ENCODE data around the gene BLZF1. TPM values are rescaled to one million over a fixed set of nuclear protein-coding genes. Genes with fewer than 3 reads are reported as not detected.
"Not testable (repeated sequence)": the region's sequence is repeated elsewhere in the genome, so short reads cannot be mapped to it uniquely, and the experiment has no call there.

BLZF1 gene
- total RNA-seq, 1 donor from 2014 or later: 28.9 TPM

DNA sequence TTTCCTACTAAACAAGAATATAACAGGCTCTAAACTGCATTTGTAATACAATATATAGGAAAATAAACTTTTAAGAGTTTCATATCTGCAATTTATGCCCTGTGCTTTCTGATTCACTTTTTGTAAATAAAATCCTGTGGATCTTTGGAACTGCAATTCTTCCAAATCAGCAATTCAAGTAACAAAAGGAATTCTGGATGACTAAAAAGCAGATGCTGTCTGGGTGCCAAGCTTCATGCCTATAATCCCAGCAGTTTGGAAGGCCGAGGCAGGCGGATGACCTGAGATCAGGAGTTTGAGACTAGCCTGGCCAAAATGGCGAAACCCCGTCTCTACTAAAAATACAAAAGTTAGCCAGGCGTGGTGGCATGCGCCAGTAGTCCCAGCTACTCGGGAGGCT is 6.7 kb upstream of the BLZF1 start:
- ATAC-seq: no peak

DNA sequence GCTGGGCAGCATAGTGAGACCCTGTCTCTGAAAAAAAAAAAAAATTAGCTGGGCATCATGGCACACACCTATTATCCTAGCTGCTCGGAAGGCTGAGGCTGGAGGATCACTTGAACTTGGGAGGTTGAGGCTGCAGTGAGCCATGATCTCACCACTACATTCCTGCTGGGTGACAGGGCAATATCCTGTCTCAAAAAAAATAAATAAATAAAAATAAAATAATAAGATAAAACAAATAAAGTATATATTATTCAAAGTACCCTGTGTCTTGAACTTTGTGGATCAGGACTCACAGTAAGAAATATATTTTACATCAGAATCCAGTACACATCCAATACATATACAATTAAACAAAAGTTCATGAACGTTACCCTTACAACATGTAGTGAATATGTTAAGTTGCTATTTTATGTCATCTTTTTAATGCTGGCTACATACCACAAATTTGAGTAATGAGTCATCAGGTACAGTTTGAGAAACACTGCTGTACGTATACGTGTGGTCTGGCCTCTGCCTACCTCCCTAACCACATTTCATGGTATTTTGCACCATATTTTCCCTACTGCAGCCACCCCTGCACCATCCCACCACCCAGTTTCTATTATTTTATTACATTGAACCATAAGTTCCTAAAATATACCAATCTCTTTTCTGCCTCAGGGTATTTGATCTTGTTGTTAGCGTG is 4.8 kb upstream of the BLZF1 start:
- ATAC-seq: no peak

DNA sequence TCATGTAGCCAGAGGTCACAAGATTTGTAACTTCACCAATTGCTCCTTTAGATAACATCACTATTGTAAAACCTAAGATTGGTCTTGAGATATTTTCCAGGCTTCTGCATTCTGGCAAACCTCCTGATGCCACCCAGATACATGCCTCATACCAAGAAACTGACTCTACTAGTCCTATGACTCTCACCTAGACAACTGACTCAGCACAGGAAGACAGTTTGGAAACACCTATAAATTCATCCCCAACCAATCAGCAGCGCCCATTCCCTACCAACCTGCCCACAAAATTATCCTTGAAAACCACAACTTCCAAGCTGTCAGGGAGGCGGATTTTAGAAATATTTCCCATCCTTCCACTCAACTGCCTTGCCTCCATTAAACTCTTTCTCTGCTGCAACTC is 3.0 kb upstream of the BLZF1 start:
- ATAC-seq: peak; percentile 67

DNA sequence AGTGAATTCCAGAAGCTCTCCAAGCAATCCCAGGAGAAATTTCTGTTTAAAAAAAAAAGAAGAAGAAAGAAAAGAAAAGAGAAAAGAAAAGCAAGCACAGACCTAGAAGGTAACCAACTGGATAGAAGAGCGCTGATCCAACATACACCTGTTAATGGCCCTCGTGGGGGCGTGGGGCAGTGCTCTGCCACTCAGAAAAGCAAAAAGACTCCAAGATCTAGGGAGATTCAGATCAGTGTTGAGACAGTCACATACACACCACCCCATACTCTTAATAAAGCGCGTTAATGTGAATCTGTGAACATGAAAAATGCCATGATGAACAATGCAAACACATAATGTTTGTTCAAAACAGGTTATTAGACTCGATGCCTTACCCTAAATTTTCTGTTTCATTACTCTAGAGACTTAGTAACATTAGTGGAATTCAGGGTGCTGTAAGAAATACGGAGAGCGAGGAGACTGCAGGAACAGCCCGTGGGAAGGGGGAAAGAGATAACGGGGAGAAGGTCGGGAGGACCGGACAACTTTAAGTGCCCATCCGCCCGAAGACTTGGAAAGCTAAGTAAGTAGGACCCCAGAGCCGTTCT is 804 bp upstream of the BLZF1 start:
- no peak for ATAC-seq

DNA sequence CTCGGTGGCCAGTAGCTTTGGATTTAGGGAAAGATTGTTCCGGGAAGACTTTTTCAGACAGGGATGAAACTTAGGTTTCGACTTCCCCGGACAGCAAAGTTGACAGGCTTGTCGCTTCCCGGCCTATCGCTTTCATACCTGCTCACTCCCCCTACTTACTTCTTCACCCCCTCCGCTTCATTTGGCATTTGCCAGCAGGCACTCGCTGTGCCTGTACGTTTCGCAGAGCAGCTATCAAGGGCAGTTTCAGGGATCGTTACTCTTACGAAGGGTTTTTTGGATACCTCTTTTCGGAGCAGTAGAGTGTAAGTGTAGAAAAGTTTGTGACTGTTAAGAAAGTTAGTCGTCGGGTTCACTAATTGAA is 393 bp downstream of the BLZF1 start:
- peak; percentile 31 for ATAC-seq

DNA sequence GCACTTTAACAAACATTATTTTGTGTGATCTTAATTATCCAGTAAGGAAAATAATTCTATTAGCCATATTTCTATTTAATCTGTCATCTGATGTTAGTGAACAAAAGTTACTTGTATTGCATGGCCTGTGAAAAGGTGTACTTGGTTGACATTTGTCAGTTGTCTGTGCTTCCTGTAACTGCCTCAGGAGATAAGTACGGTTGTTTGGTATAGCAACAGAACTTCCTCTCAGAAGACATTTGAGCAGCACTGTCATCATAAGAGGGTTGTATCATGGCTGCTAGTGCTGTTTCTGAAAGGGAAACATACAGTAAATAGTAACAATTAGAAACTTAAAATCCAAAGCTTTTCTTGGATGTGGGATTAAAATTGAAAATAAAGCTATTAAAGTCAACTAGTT is 3.4 kb downstream of the BLZF1 start:
- ATAC-seq: no peak

DNA sequence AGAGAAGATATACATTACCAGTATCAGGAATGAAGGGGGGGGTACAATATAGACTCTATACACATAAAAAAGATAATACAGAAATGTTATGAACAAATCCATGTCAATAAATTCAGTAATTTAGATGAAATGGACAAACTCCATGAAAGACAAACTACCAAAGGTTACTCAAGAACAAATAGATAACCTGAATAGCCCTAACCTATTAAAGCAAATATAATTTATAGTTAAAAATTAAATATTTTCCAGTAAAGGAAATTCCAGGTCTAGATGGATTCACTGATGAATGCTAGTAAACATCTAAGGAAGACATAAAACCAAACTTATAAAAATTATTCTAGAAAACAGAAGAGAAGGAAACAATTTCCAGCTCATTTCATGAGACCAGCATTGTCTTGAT is 13.2 kb downstream of the BLZF1 start:
- ATAC-seq: no peak

DNA sequence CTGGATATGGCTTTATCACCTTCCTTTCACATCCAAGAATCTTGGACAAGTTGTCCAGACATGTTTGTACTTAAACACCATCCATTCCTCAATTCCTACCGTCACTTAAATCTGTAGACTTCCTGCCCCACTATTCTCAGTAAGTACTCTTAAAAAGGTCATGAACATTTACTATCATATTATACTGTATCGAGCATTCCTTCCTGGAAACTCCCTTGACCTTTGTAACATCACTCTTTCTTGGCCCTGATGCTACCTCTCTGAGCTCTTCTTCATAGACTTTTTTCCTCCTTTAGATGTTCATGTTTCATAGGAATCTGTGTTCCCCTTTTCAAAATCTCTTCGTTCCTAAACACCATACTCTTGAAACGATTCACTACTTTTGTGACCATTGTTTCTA is 15.5 kb downstream of the BLZF1 start:
- no peak for ATAC-seq

DNA sequence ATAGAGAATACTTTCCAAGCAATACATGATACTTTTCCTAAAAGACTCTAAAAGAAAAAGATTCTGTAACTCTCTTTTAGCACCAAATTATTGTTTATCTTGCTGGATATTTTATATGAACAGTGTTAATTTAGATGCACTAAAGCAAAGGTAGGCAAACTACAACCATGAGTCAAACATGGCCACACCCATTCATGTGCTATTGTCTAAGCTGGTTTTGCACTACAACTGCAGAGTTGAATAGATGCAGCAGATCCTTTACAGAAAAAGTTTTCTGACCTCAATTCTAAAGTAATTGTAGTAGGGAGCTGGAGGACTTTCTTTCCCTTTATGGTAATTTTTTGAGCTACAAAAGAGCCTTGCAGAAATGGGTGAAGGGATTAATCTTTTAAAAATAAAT is 19.4 kb downstream of the BLZF1 start:
- ATAC-seq: peak; percentile 59

DNA sequence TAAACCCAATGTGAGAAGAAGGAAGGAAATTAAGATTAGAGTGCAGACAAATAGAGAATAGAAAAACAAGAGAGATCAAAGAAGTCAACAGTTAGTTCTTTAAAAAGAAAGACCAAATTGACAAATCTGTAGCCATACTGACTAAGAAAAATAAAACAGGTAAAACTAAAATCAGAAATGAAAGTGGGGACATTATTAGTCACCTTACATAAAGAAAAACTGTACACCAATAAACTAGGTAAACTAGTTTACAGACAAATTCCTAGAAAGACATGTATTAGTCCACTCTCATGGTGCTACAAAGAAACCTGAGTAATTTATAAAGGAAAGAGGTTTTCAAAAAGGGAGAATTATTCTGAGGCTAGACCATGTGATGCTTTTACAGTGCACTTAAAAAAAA is 22.3 kb downstream of the BLZF1 start:
- ATAC-seq: no peak

DNA sequence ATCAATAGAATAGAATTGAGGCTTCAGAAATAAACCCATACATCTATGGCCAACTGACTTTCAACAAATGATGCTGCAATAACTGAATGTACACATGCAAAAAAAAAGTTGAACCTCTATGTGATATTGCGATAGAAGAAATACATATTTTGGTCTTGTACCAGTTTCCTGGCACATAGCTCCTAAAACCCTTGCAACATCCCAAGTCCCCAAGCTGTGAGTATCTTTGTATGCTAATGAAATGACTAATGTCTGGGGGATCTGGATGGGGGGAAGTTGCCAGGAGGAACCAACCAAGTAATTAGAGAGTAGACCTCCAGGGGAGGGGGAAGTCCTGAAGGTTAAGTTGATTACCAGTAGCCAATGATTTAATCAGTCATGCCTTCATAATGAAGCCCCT is 24.4 kb downstream of the BLZF1 start:
- no peak for ATAC-seq

DNA sequence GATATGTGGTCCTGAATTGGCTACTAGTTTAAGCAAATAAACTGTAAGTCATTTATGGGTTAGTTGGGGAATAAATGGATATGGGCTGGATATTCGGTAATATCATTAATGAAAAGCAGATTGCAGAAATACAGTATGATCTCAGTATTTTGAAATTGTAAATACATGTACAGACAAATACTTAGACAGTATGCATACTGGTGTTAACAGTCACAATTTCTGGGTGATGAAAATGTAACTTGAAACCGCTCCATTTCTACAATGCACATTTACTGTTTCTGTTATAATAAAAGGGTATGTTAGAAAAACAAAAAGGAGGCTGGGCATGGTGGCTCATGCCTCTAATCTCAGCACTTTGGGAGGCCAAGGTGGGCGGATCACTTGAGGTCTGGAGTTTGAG is 28.0 kb downstream of the BLZF1 start:
- no peak for ATAC-seq

DNA sequence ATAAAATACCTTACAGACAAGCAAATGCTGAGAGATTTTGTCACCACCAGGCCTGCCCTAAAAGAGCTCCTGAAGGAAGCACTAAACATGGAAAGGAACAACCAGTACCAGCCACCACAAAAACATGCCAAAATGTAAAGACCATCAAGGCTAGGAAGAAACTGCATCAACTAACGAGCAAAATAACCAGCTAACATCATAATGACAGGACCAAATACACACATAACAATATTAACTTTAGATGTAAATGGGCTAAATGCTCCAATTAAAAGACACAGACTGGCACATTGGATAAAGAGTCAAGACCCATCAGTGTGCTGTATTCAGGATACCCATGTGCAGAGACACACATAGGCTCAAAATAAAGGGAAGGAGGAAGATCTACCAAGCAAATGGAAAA is 34.6 kb downstream of the BLZF1 start:
- ATAC-seq: not testable (repeated sequence)

DNA sequence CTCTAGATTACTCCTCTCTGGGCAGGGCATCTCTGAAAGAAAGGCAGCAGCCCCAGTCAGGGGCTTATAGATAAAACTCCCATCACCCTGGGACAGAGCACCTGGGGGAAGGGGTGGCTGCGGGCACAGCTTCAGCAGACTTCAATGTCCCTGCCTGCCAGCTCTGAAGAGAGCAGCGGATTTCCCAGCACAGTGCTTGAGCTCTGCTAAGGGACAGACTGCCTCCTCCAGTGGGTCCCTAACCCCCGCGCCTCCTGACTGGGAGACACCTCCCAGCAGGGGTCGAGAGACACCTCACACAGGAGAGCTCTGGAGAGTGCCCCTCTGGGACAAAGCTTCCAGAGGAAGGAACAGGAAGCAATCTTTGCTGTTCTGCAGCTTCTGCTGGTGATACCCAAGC is 40.3 kb downstream of the BLZF1 start:
- ATAC-seq: not testable (repeated sequence)

DNA sequence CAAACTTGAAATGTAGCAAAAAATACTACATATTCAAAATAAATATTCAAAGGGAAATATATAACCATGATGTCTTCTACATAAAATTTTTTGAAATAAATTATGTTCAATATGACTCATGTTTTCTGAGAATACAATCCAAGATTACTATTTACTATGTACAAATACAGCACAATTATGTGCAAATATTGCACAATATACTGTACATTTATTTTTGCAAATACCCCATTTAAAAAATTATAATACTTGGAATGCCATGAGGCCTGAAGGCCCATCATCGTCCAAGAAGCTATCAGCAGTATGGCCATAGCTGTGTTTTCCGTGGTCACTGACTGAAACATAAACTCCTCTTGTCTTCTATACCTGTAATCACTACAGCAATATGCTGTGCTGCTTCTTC is 47.0 kb downstream of the BLZF1 start:
- no peak for ATAC-seq

DNA sequence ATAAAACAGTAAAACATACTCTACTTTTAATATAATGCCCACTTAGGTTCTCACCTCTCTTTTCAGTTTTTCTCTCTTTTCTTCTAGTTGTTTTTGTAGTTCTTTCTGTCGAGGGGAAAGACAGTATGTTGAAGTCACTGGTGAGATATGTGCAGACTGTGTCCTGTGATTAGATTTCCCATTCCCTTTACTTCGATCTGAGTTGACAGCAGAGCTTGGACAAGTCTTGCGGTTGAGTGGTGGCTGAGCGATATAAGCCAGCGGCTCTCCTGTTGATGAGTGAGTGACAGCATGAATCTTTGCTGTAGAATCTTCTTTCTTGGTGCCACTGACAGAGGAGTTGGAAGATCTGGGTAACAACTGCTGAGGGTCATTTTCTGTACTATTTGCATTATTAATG is 53.3 kb downstream of the BLZF1 start:
- ATAC-seq: no peak

DNA sequence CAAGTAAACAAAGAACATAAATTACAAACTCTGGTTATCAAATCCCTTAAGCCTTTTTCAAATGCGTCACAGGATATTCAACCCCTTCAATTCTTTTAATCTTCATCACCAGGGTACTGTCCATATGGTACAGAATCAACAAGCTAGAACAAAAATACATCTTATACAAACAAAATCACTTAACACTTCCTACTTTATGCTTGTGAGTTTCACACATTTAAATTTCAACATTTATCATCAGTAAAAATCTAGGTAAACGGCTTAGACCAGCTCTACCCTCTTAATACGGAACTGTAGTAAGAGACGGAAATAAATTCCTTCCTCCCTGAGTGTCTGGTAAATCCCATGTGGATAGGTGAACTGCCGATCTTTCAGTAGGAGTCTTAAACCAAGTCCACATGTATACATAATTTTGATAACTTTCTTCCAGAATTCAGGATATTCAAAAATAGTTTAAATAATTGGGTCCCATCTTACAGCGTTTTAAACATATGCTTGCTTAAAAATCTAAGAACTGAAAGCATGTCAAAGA is 58.2 kb downstream of the BLZF1 start:
- ATAC-seq: no peak

DNA sequence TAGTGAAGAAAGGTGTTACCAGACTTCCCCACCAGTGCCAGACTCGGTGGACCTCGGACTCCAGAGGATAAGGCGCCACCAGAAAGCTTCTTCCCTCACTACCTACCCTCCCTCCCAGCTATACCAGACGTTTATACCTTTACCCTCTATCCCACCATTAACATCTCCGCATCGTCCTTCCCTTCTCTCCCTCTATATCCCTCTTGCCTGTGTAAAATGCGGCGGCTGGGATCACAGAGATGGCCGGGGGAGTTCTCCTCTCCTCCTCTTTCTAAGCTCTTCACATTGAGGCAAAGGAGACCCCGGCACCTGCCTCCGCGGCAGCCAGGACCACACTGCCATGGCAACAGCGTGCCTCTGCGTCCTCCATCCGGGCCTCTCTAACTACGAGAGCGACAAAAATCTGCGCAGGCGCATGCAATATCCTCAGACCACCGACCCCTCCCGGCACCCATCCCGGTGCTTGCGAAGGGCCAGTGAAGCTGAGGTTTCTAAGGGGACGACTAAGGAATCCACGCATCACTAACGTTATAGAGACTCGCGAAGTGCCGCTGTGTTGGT is 59.2 kb downstream of the BLZF1 start, which contains the start of gene CCDC181:
Gene CCDC181 (minus strand): TSS at position 394 of the 561 bp plus-strand sequence. CDS start 2,547 bp downstream, outside the sequence.
- no peak for ATAC-seq

Other genes with a start within 250 kb of the BLZF1 start
- 13.5 TPM for gene NME7, start 398 bp upstream of the BLZF1 start, total RNA-seq
- not detected for gene CCDC181, start 59.3 kb downstream of the BLZF1 start, total RNA-seq
- gene SLC19A2, start 117.7 kb downstream of the BLZF1 start, total RNA-seq: 4.1 TPM
- 0.20 TPM for gene F5, start 218.3 kb downstream of the BLZF1 start, total RNA-seq

Measured in esophagus mucosa (tissue), 1 donor.